OCI-LY1 (cell line): ENCODE data around the gene AGPAT3.

Experiments used
- H2AFZ ChIP-seq: fragments of 200-600 bp; sonication (generic), shearing (Covaris generic); 2 replicates; pipeline ENCODE4 v1.6.0; 2014; ENCODE audit warnings: antibody characterized with exemption, mild to moderate bottlenecking, low read length
- H3F3A ChIP-seq: fragments of 200-600 bp; sonication (generic), shearing (Covaris generic); 2 replicates; pipeline ENCODE4 v1.6.0; 2014; ENCODE audit warnings: mild to moderate bottlenecking, antibody characterized with exemption, low read length, moderate library complexity; ENCODE audit not compliant: insufficient read depth
- H3K27ac ChIP-seq: fragments of 200-600 bp; sonication (generic); 2 replicates; pipeline ENCODE4 v1.5.1; 2014; ENCODE audit warnings: low read length, mixed run types, mild to moderate bottlenecking, low read depth; ENCODE audit not compliant: poor library complexity, severe bottlenecking
- H3K27me3 ChIP-seq: fragments of 200-600 bp; sonication (generic); 2 replicates; pipeline ENCODE4 v1.6.0; 2014; ENCODE audit warnings: antibody characterized with exemption, mild to moderate bottlenecking, low read length, moderate library complexity; ENCODE audit not compliant: insufficient read depth
- H3K36me3 ChIP-seq: fragments of 200-600 bp; sonication (generic); 2 replicates; pipeline ENCODE4 v1.6.1; 2014; ENCODE audit warnings: mild to moderate bottlenecking, antibody characterized with exemption, low read length, moderate library complexity, mixed read lengths; ENCODE audit not compliant: insufficient read depth
- H3K4me1 ChIP-seq: fragments of 200-600 bp; sonication (generic); 2 replicates; pipeline ENCODE4 v1.5.1; 2014; ENCODE audit warnings: mild to moderate bottlenecking, low read length, moderate library complexity; ENCODE audit not compliant: insufficient read depth, severe bottlenecking
- H3K4me2 ChIP-seq: fragments of 200-600 bp; sonication (generic), shearing (Covaris generic); 2 replicates; pipeline ENCODE4 v1.6.1; 2014; ENCODE audit warnings: low read length
- H3K4me3 ChIP-seq: fragments of 200-600 bp; sonication (generic); 2 replicates; pipeline ENCODE4 v1.5.1; 2014; ENCODE audit warnings: low read length, low read depth, mild to moderate bottlenecking, mixed read lengths; ENCODE audit not compliant: poor library complexity, severe bottlenecking
- H3K79me2 ChIP-seq: fragments of 200-600 bp; shearing (Covaris generic); 2 replicates; pipeline ENCODE4 v1.6.1; 2016; ENCODE audit warnings: mixed run types, low read length, mixed read lengths; ENCODE audit not compliant: insufficient read depth
- H3K9ac ChIP-seq: fragments of 200-600 bp; sonication (generic), shearing (Covaris generic); 2 replicates; pipeline ENCODE4 v1.6.1; 2014; ENCODE audit warnings: mild to moderate bottlenecking, low read length, mixed read lengths
- H3K9me2 ChIP-seq: fragments of 200-600 bp; sonication (generic), shearing (Covaris generic); 2 replicates; pipeline ENCODE4 v1.6.1; 2014; ENCODE audit warnings: low read depth, mild to moderate bottlenecking, low read length, mixed read lengths
- H3K9me3 ChIP-seq: fragments of 200-600 bp; shearing (Covaris generic); 2 replicates; pipeline ENCODE4 v1.6.1; 2014; ENCODE audit warnings: low read length, mixed read lengths
- H4K20me1 ChIP-seq: fragments of 200-600 bp; sonication (generic), shearing (Covaris generic); 2 replicates; pipeline ENCODE4 v1.6.0; 2016; ENCODE audit warnings: mild to moderate bottlenecking, low read length; ENCODE audit not compliant: insufficient read depth
- CTCF ChIP-seq: fragments of 200-600 bp; sonication (generic), shearing (Covaris generic); IDR thresholded peaks from 2 replicates; pipeline ENCODE4 v1.5.1; 2017; ENCODE audit warnings: mild to moderate bottlenecking, antibody characterized with exemption, low read length, moderate library complexity, mixed read lengths
- EZH2 ChIP-seq: fragments of 200-600 bp; sonication (generic), shearing (Covaris generic); IDR thresholded peaks from 2 replicates; pipeline ENCODE4 v1.8.0; 2017; ENCODE audit warnings: borderline replicate concordance, mixed run types, mild to moderate bottlenecking, antibody characterized with exemption, low read length, moderate library complexity, mixed read lengths

AGPAT3 gene

GRCh38 chr21:43994646-43995045 is 129.6 kb downstream of the AGPAT3 start:
- Histone ChIP-seq H3K4me3 (no peak overlapping the region), H3K4me1 (no peaks in the 10 kb centered on the region), H3F3A (no peaks in the 10 kb centered on the region), H3K9me2 (no peaks in the 10 kb centered on the region), H3K27ac (no peak overlapping the region), H4K20me1 (no peaks in the 10 kb centered on the region), H2AFZ (no peak overlapping the region), H3K36me3 (no peaks in the 10 kb centered on the region; the same call in 1 of the 2 replicates), H3K9ac (no peak overlapping the region), H3K79me2 (no peaks in the 10 kb centered on the region), H3K4me2 (no peak overlapping the region), H3K9me3 (no peaks in the 10 kb centered on the region), H3K27me3 (peaks cover 15% of the 10 kb centered on the region; the same call in 1 of the 2 replicates)
- TF ChIP-seq CTCF: no peak
- no peak for TF ChIP-seq EZH2

GRCh38 chr21:43995521-43996105 is 130.6 kb downstream of the AGPAT3 start:
- no peaks in the 10 kb centered on the region for H3F3A ChIP-seq
- no peaks in the 10 kb centered on the region for H3K79me2 ChIP-seq
- no peaks in the 10 kb centered on the region for H3K9me3 ChIP-seq
- no peak overlapping the region for H2AFZ ChIP-seq
- TF ChIP-seq CTCF: no peak
- TF ChIP-seq EZH2: no peak
- no peak overlapping the region for H3K27ac ChIP-seq
- H3K9me2 ChIP-seq: no peaks in the 10 kb centered on the region
- H3K4me3 ChIP-seq: no peak overlapping the region
- peaks cover 15% of the 10 kb centered on the region; the same call in 1 of the 2 replicates for H3K27me3 ChIP-seq
- no peaks in the 10 kb centered on the region; the same call in 1 of the 2 replicates for H3K36me3 ChIP-seq
- H4K20me1 ChIP-seq: no peaks in the 10 kb centered on the region
- H3K4me1 ChIP-seq: no peaks in the 10 kb centered on the region
- H3K9ac ChIP-seq: no peak overlapping the region
- no peak overlapping the region for H3K4me2 ChIP-seq

GRCh38 chr21:43997766-43998742 is 133.0 kb downstream of the AGPAT3 start:
- Histone ChIP-seq H3K4me1 (no peaks in the 10 kb centered on the region), H3K27ac (no peak overlapping the region), H3K4me2 (no peak overlapping the region), H3K4me3 (no peak overlapping the region), H3K27me3 (peaks cover 9% of the 10 kb centered on the region; the same call in 1 of the 2 replicates), H2AFZ (no peak overlapping the region), H3F3A (no peaks in the 10 kb centered on the region), H3K9ac (no peak overlapping the region), H4K20me1 (no peaks in the 10 kb centered on the region), H3K9me2 (no peaks in the 10 kb centered on the region), H3K36me3 (no peaks in the 10 kb centered on the region; the same call in 1 of the 2 replicates), H3K9me3 (no peaks in the 10 kb centered on the region), H3K79me2 (no peaks in the 10 kb centered on the region)
- TF ChIP-seq EZH2: no peak
- no peak for TF ChIP-seq CTCF
